Measurements from ENCODE around the gene API5. TPM values are rescaled to one million over a fixed set of nuclear protein-coding genes. Genes with fewer than 3 reads are reported as not detected.

The API5 gene
- total and polyA plus RNA-seq, 10 donors: 28.2 to 110 (median 80.5) TPM

- no peaks in the 10 kb centered on the region for H3K27me3 ChIP-seq (replicated peaks in 1 of 7)
- no peak overlapping the region for H3K4me3 ChIP-seq
- WGBS, 5 donors: 63 to 91% (median 79%) methylated on average over 2 of the region's 2 CpGs
- H3K9me3 ChIP-seq: no peaks in the 10 kb centered on the region
- TF ChIP-seq POLR2A (IDR thresholded peaks at IDR 0.05) (no peak), POLR2AphosphoS5 (IDR thresholded peaks at IDR 0.05) (no peak)
- TF ChIP-seq, protein P1, sequence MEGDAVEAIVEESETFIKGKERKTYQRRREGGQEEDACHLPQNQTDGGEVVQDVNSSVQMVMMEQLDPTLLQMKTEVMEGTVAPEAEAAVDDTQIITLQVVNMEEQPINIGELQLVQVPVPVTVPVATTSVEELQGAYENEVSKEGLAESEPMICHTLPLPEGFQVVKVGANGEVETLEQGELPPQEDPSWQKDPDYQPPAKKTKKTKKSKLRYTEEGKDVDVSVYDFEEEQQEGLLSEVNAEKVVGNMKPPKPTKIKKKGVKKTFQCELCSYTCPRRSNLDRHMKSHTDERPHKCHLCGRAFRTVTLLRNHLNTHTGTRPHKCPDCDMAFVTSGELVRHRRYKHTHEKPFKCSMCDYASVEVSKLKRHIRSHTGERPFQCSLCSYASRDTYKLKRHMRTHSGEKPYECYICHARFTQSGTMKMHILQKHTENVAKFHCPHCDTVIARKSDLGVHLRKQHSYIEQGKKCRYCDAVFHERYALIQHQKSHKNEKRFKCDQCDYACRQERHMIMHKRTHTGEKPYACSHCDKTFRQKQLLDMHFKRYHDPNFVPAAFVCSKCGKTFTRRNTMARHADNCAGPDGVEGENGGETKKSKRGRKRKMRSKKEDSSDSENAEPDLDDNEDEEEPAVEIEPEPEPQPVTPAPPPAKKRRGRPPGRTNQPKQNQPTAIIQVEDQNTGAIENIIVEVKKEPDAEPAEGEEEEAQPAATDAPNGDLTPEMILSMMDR (IDR thresholded peaks at IDR 0.05 in 8 of 11, conservative IDR thresholded peaks at IDR 0.05 in 3 of 11): no peak
- DNase-seq: no peak
- H3K27ac ChIP-seq: no peak overlapping the region
- no peaks in the 10 kb centered on the region for H3K4me1 ChIP-seq
- H3K36me3 ChIP-seq: peaks cover 0 to 100% (median 58%) of the 10 kb centered on the region in 6 donors
- intact Hi-C loops (cut with DNase I; ENCODE audit: low total_unique reads): no loop called here
Measured at GRCh38 chr11:43393765-43394355, 82.1 kb downstream of the API5 start.

Small RNA genes within 50 kb of the gene (small RNA-seq; reads per million reads assigned to genes)
- gene RF00019: 0 reads per million in 4 donors

Other genes with a start within 250 kb of the API5 start
- gene TTC17, start 46.9 kb downstream of the API5 start, total RNA-seq: 100 to 1,000 TPM in 6 of 7 donors, 10 to 100 TPM in 1; 87.8 to 208 (median 117) TPM
- gene TTC17, start 46.9 kb downstream of the API5 start, polyA plus RNA-seq: 10 to 100 TPM; 31.1 to 47.3 (median 31.7) TPM